Breast epithelium (tissue), 4 donors: ENCODE data around the gene MAST4. TPM values are rescaled to one million over a fixed set of nuclear protein-coding genes. Genes with fewer than 3 reads are reported as not detected.

ENCODE experiments used
- DNase-seq, 2 donors: peaks; one replicate each; pipeline ENCODE4 v3.0.0-alpha.2; 2019; ENCODE audit warnings: low spot score in 2 of 2
- H3K27ac ChIP-seq, 2 donors: fragments of 200-600 bp; sonication (generic) in 1 of 2; one replicate each; pipeline ENCODE4 v1.5.1; 2016 to 2019; ENCODE audit warnings: mild to moderate bottlenecking in 1 of 2
- H3K27me3 ChIP-seq, 2 donors: fragments of 200-600 bp; sonication (generic) in 1 of 2; one replicate each; pipeline versions ENCODE4 v1.5.1 to v1.6.0; 2017 to 2019; ENCODE audit warnings: control low read depth in 1 of 2, mild to moderate bottlenecking in 1 of 2
- H3K36me3 ChIP-seq: fragments of 200-600 bp; one replicate; pipeline ENCODE4 v1.5.1; 2019
- H3K4me1 ChIP-seq, 2 donors: fragments of 200-600 bp; sonication (generic); one replicate each; pipeline ENCODE4 v1.5.1; 2016 to 2019; ENCODE audit warnings: control low read depth in 1 of 2
- H3K4me3 ChIP-seq, 3 donors: fragments of 200-600 bp; sonication (generic); 1 replicate in 2 of 3; 2 replicates in 1 of 3; pipeline ENCODE4 v1.5.1; 2016 to 2019; ENCODE audit warnings: mild to moderate bottlenecking in 3 of 3, moderate library complexity in 2 of 3
- H3K9me3 ChIP-seq, 2 donors: fragments of 200-600 bp; sonication (generic) in 1 of 2; one replicate each; pipeline ENCODE4 v1.5.1; 2016 to 2019; ENCODE audit warnings: control low read depth in 1 of 2
- CTCF ChIP-seq, 3 donors: fragments of 450-650 bp; IDR thresholded peaks; one replicate each; pipeline ENCODE4 v1.5.1; 2016 to 2017; ENCODE audit warnings: antibody characterized with exemption in 3 of 3, mild to moderate bottlenecking in 3 of 3, moderate library complexity in 3 of 3
- POLR2A ChIP-seq: fragments of 450-650 bp; IDR thresholded peaks from one replicate; pipeline ENCODE4 v1.6.1; 2016; ENCODE audit warnings: antibody characterized with exemption, mild to moderate bottlenecking, moderate library complexity
- POLR2AphosphoS5 ChIP-seq, 3 donors: sonication (generic); formaldehyde crosslinking; IDR thresholded peaks; one replicate each; pipeline ENCODE4 v1.6.1; 2017; ENCODE audit warnings: antibody characterized with exemption in 3 of 3
- intact Hi-C: fragments of 100-400 bp; cut with DNase I; formaldehyde crosslinking; loops from one replicate; pipeline ENCODE4 v1.15.1; 2023; ENCODE audit warnings: low total_unique reads
- total RNA-seq, 3 donors: library from RNA; depleted of rRNA; stranded (reverse); fragments of >200 nt; gene quantifications; one replicate each; pipeline ENCODE4 v1.1.0, GENCODE V29; 2016

The MAST4 gene
- total RNA-seq, 3 donors from 2014 or later = 28.0 to 61.5 (median 50.1) TPM

- H3K27ac ChIP-seq = no peak overlapping the region
- no peaks in the 10 kb centered on the region for H3K9me3 ChIP-seq
- intact Hi-C loops = no loop called here
Measured at GRCh38 chr5:66647146-66647856, 51.1 kb downstream of the MAST4 start.

GRCh38 chr5:66652818-66653217 is 56.6 kb downstream of the MAST4 start:
- Histone ChIP-seq H3K9me3 (no peaks in the 10 kb centered on the region), H3K36me3 (no peaks in the 10 kb centered on the region), H3K27me3 (no peaks in the 10 kb centered on the region), H3K4me3 (no peak overlapping the region), H3K27ac (no peak overlapping the region), H3K4me1 (no peaks in the 10 kb centered on the region)
- TF ChIP-seq POLR2A = no peak
- no peak for TF ChIP-seq CTCF (IDR thresholded peaks at IDR 0.05)
- TF ChIP-seq POLR2AphosphoS5 (IDR thresholded peaks at IDR 0.05) = no peak
- no peak for DNase-seq
- intact Hi-C loops = no loop called here

More at GRCh38 chr5:66647146-66647856, 51.1 kb downstream of the MAST4 start:
- TF ChIP-seq POLR2AphosphoS5 (IDR thresholded peaks at IDR 0.05) (no peak), CTCF (IDR thresholded peaks at IDR 0.05) (no peak), POLR2A (no peak)
- Histone ChIP-seq H3K36me3 (no peaks in the 10 kb centered on the region), H3K4me3 (no peak overlapping the region), H3K4me1 (no peaks in the 10 kb centered on the region), H3K27me3 (no peaks in the 10 kb centered on the region)
- no peak for DNase-seq

GRCh38 chr5:66653325-66653724 is 57.1 kb downstream of the MAST4 start:
- no peak for TF ChIP-seq POLR2A
- TF ChIP-seq CTCF (IDR thresholded peaks at IDR 0.05) = no peak
- TF ChIP-seq POLR2AphosphoS5 (IDR thresholded peaks at IDR 0.05) = no peak
- no peak overlapping the region for H3K27ac ChIP-seq
- H3K27me3 ChIP-seq = no peaks in the 10 kb centered on the region
- no peaks in the 10 kb centered on the region for H3K9me3 ChIP-seq
- intact Hi-C loops = no loop called here
- DNase-seq = no peak
- H3K4me3 ChIP-seq = no peak overlapping the region
- H3K36me3 ChIP-seq = no peaks in the 10 kb centered on the region
- H3K4me1 ChIP-seq = no peaks in the 10 kb centered on the region

- H3K36me3 ChIP-seq = no peaks in the 10 kb centered on the region
- no peaks in the 10 kb centered on the region for H3K4me1 ChIP-seq
- H3K9me3 ChIP-seq = no peaks in the 10 kb centered on the region
- DNase-seq = no peak
- H3K27me3 ChIP-seq = no peaks in the 10 kb centered on the region
- intact Hi-C loops = no loop called here
- TF ChIP-seq POLR2A (no peak), CTCF (IDR thresholded peaks at IDR 0.05) (no peak), POLR2AphosphoS5 (IDR thresholded peaks at IDR 0.05) (no peak)
- no peak overlapping the region for H3K4me3 ChIP-seq
- no peak overlapping the region for H3K27ac ChIP-seq
Measured at GRCh38 chr5:66655395-66656324, 59.5 kb downstream of the MAST4 start.

- no peak for DNase-seq
- TF ChIP-seq CTCF (IDR thresholded peaks at IDR 0.05) (no peak), POLR2A (no peak), POLR2AphosphoS5 (IDR thresholded peaks at IDR 0.05) (no peak)
Measured at GRCh38 chr5:66658516-66658915, 62.3 kb downstream of the MAST4 start.

More at GRCh38 chr5:66658516-66658915, 62.3 kb downstream of the MAST4 start:
- H3K9me3 ChIP-seq = no peaks in the 10 kb centered on the region
- H3K4me1 ChIP-seq = no peaks in the 10 kb centered on the region
- intact Hi-C loops = no loop called here
- no peaks in the 10 kb centered on the region for H3K27me3 ChIP-seq
- H3K27ac ChIP-seq = no peak overlapping the region
- no peaks in the 10 kb centered on the region for H3K36me3 ChIP-seq
- H3K4me3 ChIP-seq = no peak overlapping the region
